WTC11 (cell line): ENCODE data around the gene ITGAL. TPM values are rescaled to one million over a fixed set of nuclear protein-coding genes. Genes with fewer than 3 reads are reported as not detected.

Experiments used
- ATAC-seq: fragments of 200-7000 bp; cut with Tn5 transposase; 2 replicates; pipeline ENCODE4 v1.10.0; 2021; ENCODE audit warnings: mild to moderate bottlenecking, moderate library complexity
- CTCF ChIA-PET: fragments of 300-600 bp; sonication (Branson Sonifier 250); formaldehyde crosslinking; loops from one replicate; lab custom pipeline; 2021; ENCODE audit warnings: antibody characterized with exemption; lab: Charles Lee
- POLR2A ChIA-PET: fragments of 350-600 bp; sonication (Branson Sonifier 250); formaldehyde crosslinking; loops from one replicate; lab custom pipeline; 2021; ENCODE audit warnings: antibody characterized with exemption; lab: Charles Lee
- DNase-seq: peaks from one replicate; pipeline ENCODE4 v3.0.0; 2021; ENCODE audit warnings: low spot score
- H3K27ac Mint-ChIP-seq: 2 replicates; pipeline ENCODE4 v1.8.0; 2021; ENCODE audit warnings: mixed read lengths
- H3K27me3 Mint-ChIP-seq: 2 replicates; pipeline ENCODE4 v1.8.0; 2021; ENCODE audit warnings: low read depth, mild to moderate bottlenecking, moderate library complexity, mixed read lengths
- H3K36me3 Mint-ChIP-seq: 2 replicates; pipeline ENCODE4 v1.8.0; 2021; ENCODE audit warnings: mixed read lengths
- H3K4me1 Mint-ChIP-seq: 2 replicates; pipeline ENCODE4 v1.8.0; 2022; ENCODE audit warnings: mixed read lengths
- H3K4me3 Mint-ChIP-seq: 2 replicates; pipeline ENCODE4 v1.8.0; 2021; ENCODE audit warnings: mild to moderate bottlenecking, moderate library complexity, mixed read lengths
- H3K9me3 Mint-ChIP-seq: 2 replicates; pipeline ENCODE4 v1.8.0; 2021; ENCODE audit warnings: mixed read lengths
- PRRX2 ChIP-seq: fragments of 250-450 bp; sonication (Bioruptor Pico); IDR thresholded peaks from 2 replicates; pipeline ENCODE4 v1.8.0; 2021; ENCODE audit warnings: mild to moderate bottlenecking
- ZNF396 ChIP-seq: fragments of 250-450 bp; sonication (Bioruptor Pico); IDR thresholded peaks from 2 replicates; pipeline ENCODE4 v1.8.0; 2021; ENCODE audit warnings: mild to moderate bottlenecking, moderate library complexity, borderline replicate concordance
- total RNA-seq: library from RNA; stranded (reverse); gene quantifications from 3 replicates; pipeline ENCODE4 v1.2.3, GENCODE V29; 2021
- TF ChIP-seq, protein P1 (sequence below): fragments of 250-450 bp; sonication (Bioruptor Pico); IDR thresholded peaks from 2 replicates; pipeline ENCODE4 v1.9.0; 2021; ENCODE audit warnings: mild to moderate bottlenecking, borderline replicate concordance
- TF ChIP-seq, protein P2 (sequence below): sonication (generic); formaldehyde crosslinking; IDR thresholded peaks from 2 replicates; pipeline ENCODE4 v1.8.1; 2023; ENCODE audit warnings: mild to moderate bottlenecking, moderate library complexity, missing genetic modification reagents
- TF ChIP-seq, protein P3 (sequence below): sonication (generic); formaldehyde crosslinking; conservative IDR thresholded peaks from 2 replicates; pipeline ENCODE4 v1.8.1; 2022; ENCODE audit warnings: mild to moderate bottlenecking, missing genetic modification reagents
- TF ChIP-seq, protein P4 (sequence below): fragments of 250-450 bp; sonication (Bioruptor Pico); IDR thresholded peaks from 2 replicates; pipeline ENCODE4 v1.8.0; 2021; ENCODE audit warnings: mild to moderate bottlenecking
- TF ChIP-seq, protein P5 (sequence below): sonication (generic); formaldehyde crosslinking; IDR thresholded peaks from 2 replicates; pipeline ENCODE4 v1.8.1; 2023; ENCODE audit warnings: mild to moderate bottlenecking, missing genetic modification reagents
- TF ChIP-seq, protein P6 (sequence below): sonication (generic); formaldehyde crosslinking; IDR thresholded peaks from 2 replicates; pipeline ENCODE4 v1.8.0; 2023; ENCODE audit warnings: mild to moderate bottlenecking, missing genetic modification reagents
- TF ChIP-seq, protein P7 (sequence below): sonication (generic); formaldehyde crosslinking; IDR thresholded peaks from 2 replicates; pipeline ENCODE4 v1.8.1; 2023; ENCODE audit warnings: mild to moderate bottlenecking, missing genetic modification reagents, moderate library complexity
- TF ChIP-seq, protein P8 (sequence below): sonication (generic); formaldehyde crosslinking; IDR thresholded peaks from 2 replicates; pipeline ENCODE4 v1.8.1; 2023; ENCODE audit warnings: mild to moderate bottlenecking, missing genetic modification reagents, borderline replicate concordance
- TF ChIP-seq, protein P9 (sequence below): sonication (generic); formaldehyde crosslinking; IDR thresholded peaks from 2 replicates; pipeline ENCODE4 v1.8.1; 2022; ENCODE audit warnings: mild to moderate bottlenecking, missing genetic modification reagents, moderate library complexity, borderline replicate concordance

ITGAL gene
- total RNA-seq, 1 experiment from 2014 or later, result 1.0 TPM

DNA sequence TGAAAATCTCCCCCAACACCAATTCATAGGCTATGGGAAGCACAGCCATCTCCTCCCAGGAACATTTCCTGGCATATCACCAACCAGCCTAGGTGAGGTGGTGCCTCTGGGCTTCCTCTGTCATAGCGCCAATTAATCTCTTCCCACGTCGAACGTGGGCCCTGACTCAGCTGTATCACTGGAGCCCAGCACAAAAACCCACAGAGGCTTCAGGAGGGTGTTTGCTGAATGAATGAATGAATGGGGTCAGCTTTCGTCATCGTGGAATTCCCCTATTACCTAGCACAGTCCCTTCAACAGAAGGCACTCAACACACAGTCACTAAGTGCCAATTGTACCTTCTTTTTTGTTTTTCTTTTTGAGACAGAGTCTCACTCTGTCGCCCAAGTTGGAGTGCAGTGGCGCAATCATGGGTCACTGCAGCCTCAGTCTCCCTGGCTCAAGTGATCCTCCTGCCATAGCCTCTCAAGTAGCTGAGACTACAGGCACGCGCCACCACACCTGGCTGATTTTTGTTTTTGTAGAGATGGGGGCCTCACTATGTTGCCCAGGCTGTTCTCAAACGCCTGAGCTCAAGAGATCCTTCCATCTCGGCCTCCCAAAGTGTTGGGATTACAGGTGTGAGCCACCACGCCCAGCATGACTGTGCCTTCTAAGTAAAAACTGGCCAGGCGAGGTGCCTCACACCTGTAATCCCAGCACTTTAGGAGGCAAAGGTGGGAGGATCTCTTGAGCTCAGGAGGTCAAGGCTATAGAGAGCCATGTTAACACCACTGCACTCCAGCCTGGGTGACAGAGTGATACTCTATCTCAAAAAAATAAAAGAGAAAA is 94.8 kb downstream of the ITGAL start:
- no peak for ATAC-seq
- H3K36me3 Mint-ChIP-seq, result no peaks in the 10 kb centered on the region
- H3K4me1 Mint-ChIP-seq, result peaks cover 15% of the 10 kb centered on the region
- no peak for DNase-seq
- ChIA-PET CTCF (interaction anchor here (1.1 kb wide), 1 partner anchor 32 kb away, joined by 3 read pairs; no protein-coding TSS in a partner anchor), POLR2A (interaction anchor here (0.7 kb wide), 1 partner anchor 70 kb away, joined by 4 read pairs; no protein-coding TSS in a partner anchor)
- H3K27ac Mint-ChIP-seq, result no peak overlapping the region
- H3K9me3 Mint-ChIP-seq, result no peaks in the 10 kb centered on the region
- TF ChIP-seq, protein P1, sequence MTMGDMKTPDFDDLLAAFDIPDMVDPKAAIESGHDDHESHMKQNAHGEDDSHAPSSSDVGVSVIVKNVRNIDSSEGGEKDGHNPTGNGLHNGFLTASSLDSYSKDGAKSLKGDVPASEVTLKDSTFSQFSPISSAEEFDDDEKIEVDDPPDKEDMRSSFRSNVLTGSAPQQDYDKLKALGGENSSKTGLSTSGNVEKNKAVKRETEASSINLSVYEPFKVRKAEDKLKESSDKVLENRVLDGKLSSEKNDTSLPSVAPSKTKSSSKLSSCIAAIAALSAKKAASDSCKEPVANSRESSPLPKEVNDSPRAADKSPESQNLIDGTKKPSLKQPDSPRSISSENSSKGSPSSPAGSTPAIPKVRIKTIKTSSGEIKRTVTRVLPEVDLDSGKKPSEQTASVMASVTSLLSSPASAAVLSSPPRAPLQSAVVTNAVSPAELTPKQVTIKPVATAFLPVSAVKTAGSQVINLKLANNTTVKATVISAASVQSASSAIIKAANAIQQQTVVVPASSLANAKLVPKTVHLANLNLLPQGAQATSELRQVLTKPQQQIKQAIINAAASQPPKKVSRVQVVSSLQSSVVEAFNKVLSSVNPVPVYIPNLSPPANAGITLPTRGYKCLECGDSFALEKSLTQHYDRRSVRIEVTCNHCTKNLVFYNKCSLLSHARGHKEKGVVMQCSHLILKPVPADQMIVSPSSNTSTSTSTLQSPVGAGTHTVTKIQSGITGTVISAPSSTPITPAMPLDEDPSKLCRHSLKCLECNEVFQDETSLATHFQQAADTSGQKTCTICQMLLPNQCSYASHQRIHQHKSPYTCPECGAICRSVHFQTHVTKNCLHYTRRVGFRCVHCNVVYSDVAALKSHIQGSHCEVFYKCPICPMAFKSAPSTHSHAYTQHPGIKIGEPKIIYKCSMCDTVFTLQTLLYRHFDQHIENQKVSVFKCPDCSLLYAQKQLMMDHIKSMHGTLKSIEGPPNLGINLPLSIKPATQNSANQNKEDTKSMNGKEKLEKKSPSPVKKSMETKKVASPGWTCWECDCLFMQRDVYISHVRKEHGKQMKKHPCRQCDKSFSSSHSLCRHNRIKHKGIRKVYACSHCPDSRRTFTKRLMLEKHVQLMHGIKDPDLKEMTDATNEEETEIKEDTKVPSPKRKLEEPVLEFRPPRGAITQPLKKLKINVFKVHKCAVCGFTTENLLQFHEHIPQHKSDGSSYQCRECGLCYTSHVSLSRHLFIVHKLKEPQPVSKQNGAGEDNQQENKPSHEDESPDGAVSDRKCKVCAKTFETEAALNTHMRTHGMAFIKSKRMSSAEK (CRISPR knock-in tag), result no peak
- TF ChIP-seq, protein P2, sequence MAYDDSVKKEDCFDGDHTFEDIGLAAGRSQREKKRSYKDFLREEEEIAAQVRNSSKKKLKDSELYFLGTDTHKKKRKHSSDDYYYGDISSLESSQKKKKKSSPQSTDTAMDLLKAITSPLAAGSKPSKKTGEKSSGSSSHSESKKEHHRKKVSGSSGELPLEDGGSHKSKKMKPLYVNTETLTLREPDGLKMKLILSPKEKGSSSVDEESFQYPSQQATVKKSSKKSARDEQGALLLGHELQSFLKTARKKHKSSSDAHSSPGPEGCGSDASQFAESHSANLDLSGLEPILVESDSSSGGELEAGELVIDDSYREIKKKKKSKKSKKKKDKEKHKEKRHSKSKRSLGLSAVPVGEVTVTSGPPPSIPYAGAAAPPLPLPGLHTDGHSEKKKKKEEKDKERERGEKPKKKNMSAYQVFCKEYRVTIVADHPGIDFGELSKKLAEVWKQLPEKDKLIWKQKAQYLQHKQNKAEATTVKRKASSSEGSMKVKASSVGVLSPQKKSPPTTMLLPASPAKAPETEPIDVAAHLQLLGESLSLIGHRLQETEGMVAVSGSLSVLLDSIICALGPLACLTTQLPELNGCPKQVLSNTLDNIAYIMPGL (CRISPR knock-in tag), result no peak
- TF ChIP-seq, protein P3, sequence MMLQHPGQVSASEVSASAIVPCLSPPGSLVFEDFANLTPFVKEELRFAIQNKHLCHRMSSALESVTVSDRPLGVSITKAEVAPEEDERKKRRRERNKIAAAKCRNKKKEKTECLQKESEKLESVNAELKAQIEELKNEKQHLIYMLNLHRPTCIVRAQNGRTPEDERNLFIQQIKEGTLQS (CRISPR knock-in tag), result no peak
- no peak for TF ChIP-seq PRRX2 (CRISPR knock-in tag)
- TF ChIP-seq, protein P4, sequence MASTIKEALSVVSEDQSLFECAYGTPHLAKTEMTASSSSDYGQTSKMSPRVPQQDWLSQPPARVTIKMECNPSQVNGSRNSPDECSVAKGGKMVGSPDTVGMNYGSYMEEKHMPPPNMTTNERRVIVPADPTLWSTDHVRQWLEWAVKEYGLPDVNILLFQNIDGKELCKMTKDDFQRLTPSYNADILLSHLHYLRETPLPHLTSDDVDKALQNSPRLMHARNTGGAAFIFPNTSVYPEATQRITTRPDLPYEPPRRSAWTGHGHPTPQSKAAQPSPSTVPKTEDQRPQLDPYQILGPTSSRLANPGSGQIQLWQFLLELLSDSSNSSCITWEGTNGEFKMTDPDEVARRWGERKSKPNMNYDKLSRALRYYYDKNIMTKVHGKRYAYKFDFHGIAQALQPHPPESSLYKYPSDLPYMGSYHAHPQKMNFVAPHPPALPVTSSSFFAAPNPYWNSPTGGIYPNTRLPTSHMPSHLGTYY, result no peak
- TF ChIP-seq, protein P5, sequence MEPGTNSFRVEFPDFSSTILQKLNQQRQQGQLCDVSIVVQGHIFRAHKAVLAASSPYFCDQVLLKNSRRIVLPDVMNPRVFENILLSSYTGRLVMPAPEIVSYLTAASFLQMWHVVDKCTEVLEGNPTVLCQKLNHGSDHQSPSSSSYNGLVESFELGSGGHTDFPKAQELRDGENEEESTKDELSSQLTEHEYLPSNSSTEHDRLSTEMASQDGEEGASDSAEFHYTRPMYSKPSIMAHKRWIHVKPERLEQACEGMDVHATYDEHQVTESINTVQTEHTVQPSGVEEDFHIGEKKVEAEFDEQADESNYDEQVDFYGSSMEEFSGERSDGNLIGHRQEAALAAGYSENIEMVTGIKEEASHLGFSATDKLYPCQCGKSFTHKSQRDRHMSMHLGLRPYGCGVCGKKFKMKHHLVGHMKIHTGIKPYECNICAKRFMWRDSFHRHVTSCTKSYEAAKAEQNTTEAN (CRISPR knock-in tag), result no peak
- TF ChIP-seq, protein P6, sequence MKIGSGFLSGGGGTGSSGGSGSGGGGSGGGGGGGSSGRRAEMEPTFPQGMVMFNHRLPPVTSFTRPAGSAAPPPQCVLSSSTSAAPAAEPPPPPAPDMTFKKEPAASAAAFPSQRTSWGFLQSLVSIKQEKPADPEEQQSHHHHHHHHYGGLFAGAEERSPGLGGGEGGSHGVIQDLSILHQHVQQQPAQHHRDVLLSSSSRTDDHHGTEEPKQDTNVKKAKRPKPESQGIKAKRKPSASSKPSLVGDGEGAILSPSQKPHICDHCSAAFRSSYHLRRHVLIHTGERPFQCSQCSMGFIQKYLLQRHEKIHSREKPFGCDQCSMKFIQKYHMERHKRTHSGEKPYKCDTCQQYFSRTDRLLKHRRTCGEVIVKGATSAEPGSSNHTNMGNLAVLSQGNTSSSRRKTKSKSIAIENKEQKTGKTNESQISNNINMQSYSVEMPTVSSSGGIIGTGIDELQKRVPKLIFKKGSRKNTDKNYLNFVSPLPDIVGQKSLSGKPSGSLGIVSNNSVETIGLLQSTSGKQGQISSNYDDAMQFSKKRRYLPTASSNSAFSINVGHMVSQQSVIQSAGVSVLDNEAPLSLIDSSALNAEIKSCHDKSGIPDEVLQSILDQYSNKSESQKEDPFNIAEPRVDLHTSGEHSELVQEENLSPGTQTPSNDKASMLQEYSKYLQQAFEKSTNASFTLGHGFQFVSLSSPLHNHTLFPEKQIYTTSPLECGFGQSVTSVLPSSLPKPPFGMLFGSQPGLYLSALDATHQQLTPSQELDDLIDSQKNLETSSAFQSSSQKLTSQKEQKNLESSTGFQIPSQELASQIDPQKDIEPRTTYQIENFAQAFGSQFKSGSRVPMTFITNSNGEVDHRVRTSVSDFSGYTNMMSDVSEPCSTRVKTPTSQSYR (CRISPR knock-in tag), result no peak
- TF ChIP-seq, protein P7, sequence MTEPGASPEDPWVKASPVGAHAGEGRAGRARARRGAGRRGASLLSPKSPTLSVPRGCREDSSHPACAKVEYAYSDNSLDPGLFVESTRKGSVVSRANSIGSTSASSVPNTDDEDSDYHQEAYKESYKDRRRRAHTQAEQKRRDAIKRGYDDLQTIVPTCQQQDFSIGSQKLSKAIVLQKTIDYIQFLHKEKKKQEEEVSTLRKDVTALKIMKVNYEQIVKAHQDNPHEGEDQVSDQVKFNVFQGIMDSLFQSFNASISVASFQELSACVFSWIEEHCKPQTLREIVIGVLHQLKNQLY (CRISPR knock-in tag), result no peak
- TF ChIP-seq, protein P8, sequence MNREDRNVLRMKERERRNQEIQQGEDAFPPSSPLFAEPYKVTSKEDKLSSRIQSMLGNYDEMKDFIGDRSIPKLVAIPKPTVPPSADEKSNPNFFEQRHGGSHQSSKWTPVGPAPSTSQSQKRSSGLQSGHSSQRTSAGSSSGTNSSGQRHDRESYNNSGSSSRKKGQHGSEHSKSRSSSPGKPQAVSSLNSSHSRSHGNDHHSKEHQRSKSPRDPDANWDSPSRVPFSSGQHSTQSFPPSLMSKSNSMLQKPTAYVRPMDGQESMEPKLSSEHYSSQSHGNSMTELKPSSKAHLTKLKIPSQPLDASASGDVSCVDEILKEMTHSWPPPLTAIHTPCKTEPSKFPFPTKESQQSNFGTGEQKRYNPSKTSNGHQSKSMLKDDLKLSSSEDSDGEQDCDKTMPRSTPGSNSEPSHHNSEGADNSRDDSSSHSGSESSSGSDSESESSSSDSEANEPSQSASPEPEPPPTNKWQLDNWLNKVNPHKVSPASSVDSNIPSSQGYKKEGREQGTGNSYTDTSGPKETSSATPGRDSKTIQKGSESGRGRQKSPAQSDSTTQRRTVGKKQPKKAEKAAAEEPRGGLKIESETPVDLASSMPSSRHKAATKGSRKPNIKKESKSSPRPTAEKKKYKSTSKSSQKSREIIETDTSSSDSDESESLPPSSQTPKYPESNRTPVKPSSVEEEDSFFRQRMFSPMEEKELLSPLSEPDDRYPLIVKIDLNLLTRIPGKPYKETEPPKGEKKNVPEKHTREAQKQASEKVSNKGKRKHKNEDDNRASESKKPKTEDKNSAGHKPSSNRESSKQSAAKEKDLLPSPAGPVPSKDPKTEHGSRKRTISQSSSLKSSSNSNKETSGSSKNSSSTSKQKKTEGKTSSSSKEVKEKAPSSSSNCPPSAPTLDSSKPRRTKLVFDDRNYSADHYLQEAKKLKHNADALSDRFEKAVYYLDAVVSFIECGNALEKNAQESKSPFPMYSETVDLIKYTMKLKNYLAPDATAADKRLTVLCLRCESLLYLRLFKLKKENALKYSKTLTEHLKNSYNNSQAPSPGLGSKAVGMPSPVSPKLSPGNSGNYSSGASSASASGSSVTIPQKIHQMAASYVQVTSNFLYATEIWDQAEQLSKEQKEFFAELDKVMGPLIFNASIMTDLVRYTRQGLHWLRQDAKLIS (CRISPR knock-in tag), result no peak
- TF ChIP-seq ZNF396 (CRISPR knock-in tag), result no peak
- TF ChIP-seq, protein P9, sequence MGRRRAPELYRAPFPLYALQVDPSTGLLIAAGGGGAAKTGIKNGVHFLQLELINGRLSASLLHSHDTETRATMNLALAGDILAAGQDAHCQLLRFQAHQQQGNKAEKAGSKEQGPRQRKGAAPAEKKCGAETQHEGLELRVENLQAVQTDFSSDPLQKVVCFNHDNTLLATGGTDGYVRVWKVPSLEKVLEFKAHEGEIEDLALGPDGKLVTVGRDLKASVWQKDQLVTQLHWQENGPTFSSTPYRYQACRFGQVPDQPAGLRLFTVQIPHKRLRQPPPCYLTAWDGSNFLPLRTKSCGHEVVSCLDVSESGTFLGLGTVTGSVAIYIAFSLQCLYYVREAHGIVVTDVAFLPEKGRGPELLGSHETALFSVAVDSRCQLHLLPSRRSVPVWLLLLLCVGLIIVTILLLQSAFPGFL (CRISPR knock-in tag), result no peak
- H3K27me3 Mint-ChIP-seq, result peaks cover 7% of the 10 kb centered on the region; the same call in 1 of the 2 replicates
- no peak overlapping the region for H3K4me3 Mint-ChIP-seq
